ENCODE measurements around the gene NUDT13. TPM values are rescaled to one million over a fixed set of nuclear protein-coding genes. Genes with fewer than 3 reads are reported as not detected.
"Not testable (repeated sequence)": the region's sequence is repeated elsewhere in the genome, so short reads cannot be mapped to it uniquely, and the experiment has no call there.

Gene NUDT13
- total RNA-seq, 1 experiment from 2014 or later: 0.50 TPM

DNA sequence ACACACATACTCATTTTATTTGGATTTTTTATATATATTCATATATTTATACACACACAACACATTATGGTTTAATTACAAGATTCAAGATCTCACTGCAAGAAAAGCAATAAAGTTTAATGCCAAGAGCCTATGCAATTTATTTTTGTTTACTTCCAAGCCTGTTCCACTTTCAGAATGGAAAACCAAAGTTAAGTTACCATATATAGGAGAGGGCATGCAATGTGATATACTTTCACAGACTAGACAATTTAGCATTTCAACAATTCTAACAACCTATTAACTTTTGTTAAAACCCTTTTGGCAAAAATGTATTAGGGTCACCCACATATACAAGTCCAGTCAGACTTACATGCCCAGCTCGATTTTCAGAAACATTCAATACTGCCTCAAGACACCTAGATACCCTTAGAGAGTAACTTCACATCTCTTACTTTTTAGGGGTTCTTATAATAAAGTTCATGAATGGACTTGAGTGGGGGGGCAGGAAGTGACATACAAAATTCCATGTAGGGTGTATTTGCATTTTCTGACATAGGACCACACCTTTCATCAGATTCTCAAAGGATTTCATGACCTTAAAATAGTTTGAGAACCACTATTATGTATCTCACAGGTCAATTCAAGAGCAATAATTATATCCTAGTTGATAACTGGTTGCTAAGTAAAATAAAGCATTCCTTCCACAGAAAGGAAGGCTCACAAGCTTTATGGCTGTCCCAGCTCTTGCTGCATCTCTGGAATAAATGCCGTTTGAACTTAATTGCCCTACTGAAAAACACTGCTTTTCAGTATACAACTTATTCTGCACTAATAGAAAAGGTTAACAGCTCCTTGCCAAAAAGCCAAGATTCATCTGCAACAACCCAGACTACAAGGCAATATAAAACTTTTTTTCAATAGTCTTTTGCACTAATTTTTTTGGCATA is 16.1 kb upstream of the NUDT13 start:
- DNase-seq (ENCODE audit: low read depth in 1 of 2, low spot score in 2 of 2): peak in 1 of 2 experiments; percentile 23
- Histone ChIP-seq H3K4me3 (peak overlapping the region; percentile 65), H3K9me3 (replicated peaks) (no peaks in the 10 kb centered on the region), H3K4me1 (replicated peaks) (peaks cover 7% of the 10 kb centered on the region), H3K27ac (no peak overlapping the region), H3K36me3 (no peaks in the 10 kb centered on the region), H3K27me3 (replicated peaks) (no peaks in the 10 kb centered on the region)

DNA sequence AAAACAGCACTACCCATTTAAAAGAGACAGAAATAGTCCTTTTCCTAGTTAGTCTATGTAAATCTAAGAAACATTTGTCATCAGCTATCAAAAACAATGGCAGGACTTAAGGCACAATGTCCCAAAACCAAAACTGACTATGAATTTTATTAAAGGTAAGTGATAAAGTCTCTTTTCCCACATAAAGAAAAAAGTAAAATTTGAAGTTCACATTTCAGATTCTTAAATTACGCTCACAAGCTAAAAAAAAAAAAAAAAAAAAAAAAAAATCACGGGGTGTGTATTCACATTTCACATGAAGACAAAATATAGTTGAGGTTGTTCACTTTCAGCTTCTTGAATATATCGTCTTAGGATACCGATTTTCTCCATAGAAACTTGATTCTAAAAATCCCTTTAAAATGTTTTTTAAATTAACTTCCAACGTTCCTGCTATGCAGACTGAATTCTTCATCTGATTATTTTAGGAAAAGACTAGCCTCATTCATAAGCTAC is 15.2 kb upstream of the NUDT13 start:
- peaks cover 7% of the 10 kb centered on the region for H3K4me1 ChIP-seq (replicated peaks)
- no peak for DNase-seq (ENCODE audit: low read depth in 1 of 2, low spot score in 2 of 2)
- no peaks in the 10 kb centered on the region for H3K27me3 ChIP-seq (replicated peaks)
- peak overlapping the region; percentile 51 for H3K27ac ChIP-seq
- no peaks in the 10 kb centered on the region for H3K36me3 ChIP-seq
- H3K9me3 ChIP-seq (replicated peaks): no peaks in the 10 kb centered on the region
- H3K4me3 ChIP-seq: peak overlapping the region; percentile 65

DNA sequence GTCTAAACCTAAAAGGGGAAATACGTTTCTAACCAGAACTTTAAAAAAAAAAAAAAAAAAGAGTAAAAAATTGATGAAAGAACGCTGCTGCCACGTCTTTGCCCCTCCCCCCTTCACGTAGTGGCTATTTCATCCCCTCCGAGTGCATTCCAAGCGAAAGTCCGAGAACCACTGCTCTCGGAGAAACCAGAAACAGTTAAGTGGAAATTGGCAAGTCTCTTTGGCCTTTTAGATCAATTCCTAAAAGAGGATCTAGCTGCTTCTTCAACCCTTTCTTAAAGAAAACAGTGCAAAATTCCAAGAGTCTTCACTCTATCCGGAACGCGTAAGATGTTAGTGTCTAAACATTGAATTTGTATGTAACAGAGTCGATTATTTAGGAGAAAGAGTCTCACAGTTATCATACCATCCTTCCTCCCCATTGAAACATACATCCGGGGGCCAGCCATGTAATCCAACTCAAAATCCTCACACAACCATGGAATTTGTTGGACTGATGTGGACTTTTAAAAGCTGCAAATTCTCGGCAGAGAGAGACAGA is 14.7 kb upstream of the NUDT13 start:
- H3K36me3 ChIP-seq: no peaks in the 10 kb centered on the region
- no peaks in the 10 kb centered on the region for H3K27me3 ChIP-seq (replicated peaks)
- peak overlapping the region; percentile 51 for H3K27ac ChIP-seq
- DNase-seq (ENCODE audit: low read depth in 1 of 2, low spot score in 2 of 2): peak; percentile 72 to 76
- H3K4me3 ChIP-seq: peak overlapping the region; percentile 65
- H3K4me1 ChIP-seq (replicated peaks): peaks cover 7% of the 10 kb centered on the region
- no peaks in the 10 kb centered on the region for H3K9me3 ChIP-seq (replicated peaks)

- Histone ChIP-seq H3K4me1 (replicated peaks) (peaks cover 7% of the 10 kb centered on the region), H3K9me3 (replicated peaks) (no peaks in the 10 kb centered on the region), H3K27ac (peak overlapping the region; percentile 51), H3K27me3 (replicated peaks) (no peaks in the 10 kb centered on the region), H3K4me3 (peak overlapping the region; percentile 65), H3K36me3 (no peaks in the 10 kb centered on the region)
- DNase-seq (ENCODE audit: low read depth in 1 of 2, low spot score in 2 of 2): peak; percentile 73 to 81
Observed at GRCh38 chr10:73096041-73096448, 14.2 kb upstream of the NUDT13 start.

DNA sequence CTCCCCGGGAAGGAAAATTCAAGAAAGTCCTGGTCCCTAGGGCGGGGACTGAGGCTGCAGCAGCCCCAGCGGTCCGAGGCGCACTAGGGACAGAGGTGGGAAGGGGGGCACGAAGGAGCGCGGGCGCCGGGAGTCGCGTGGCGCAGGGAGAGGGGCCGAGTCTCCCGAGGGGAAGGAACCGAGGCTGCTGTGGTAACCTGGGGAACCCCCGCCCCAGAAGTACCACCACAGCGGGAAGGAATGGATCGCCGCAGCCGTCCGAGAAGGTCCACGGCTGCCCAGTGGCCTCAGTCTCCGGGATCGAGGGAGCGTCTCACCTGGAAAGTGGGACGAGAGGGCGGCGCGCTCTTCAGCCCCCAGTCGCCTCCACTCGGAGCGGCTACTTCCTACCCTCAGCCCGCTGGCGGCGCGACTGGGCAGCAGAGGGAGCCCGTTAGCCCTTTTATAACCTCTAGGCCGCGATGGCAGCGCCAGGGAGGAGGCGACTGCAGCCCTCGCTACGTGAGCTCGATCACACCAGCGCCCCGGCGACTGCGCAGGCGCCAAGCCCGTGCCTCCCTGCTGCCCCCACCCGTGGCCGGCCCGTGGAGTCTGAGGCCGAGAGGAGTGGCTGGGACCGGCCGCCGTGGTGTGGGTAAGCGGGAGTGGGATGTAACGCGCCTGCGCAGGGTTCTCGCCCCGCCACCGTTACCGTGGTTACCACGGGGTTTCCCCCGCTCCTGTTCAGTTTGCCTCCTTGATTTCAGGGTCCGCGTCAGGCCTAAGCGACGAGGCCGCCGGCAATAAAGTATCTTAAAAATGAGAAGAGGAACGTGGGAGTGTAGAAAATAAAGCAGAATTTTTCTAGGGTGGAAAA is 13.6 kb upstream of the NUDT13 start, which contains the start of gene P4HA1:
P4HA1 (minus strand) TSS at position 418 of the 856 bp plus-strand sequence. CDS start 21,983 bp downstream, outside the sequence.
- H3K36me3 ChIP-seq: no peaks in the 10 kb centered on the region
- peak; percentile 99 for DNase-seq (ENCODE audit: low read depth in 1 of 2, low spot score in 2 of 2)
- H3K27me3 ChIP-seq (replicated peaks): no peaks in the 10 kb centered on the region
- no peaks in the 10 kb centered on the region for H3K9me3 ChIP-seq (replicated peaks)
- H3K4me1 ChIP-seq (replicated peaks): peaks cover 7% of the 10 kb centered on the region
- peak within 1 kb of the TSS; percentile 65 for H3K4me3 ChIP-seq
- H3K27ac ChIP-seq: peak within 1 kb of the TSS; percentile 51

DNA sequence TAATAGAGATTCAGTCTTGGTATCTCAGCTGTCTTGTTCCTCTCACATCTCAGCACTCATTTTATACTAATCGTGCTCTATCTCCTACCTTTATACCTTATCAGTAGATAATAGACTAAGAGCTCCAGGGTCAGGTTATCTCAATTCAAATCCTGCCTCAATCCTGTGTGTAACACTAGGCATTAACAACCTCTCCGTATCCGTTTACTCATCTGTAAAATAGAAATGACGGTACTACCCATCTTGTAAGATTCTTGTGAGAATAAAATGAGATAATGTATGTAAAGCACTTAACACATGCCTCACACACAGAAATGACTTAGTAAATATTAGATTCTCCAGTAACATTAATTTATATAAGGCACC is 13.0 kb upstream of the NUDT13 start:
- H3K4me1 ChIP-seq (replicated peaks): peaks cover 7% of the 10 kb centered on the region
- peak overlapping the region; percentile 51 for H3K27ac ChIP-seq
- H3K27me3 ChIP-seq (replicated peaks): no peaks in the 10 kb centered on the region
- H3K4me3 ChIP-seq: peak overlapping the region; percentile 65
- H3K36me3 ChIP-seq: no peaks in the 10 kb centered on the region
- H3K9me3 ChIP-seq (replicated peaks): no peaks in the 10 kb centered on the region
- no peak for DNase-seq (ENCODE audit: low read depth in 1 of 2, low spot score in 2 of 2)

DNA sequence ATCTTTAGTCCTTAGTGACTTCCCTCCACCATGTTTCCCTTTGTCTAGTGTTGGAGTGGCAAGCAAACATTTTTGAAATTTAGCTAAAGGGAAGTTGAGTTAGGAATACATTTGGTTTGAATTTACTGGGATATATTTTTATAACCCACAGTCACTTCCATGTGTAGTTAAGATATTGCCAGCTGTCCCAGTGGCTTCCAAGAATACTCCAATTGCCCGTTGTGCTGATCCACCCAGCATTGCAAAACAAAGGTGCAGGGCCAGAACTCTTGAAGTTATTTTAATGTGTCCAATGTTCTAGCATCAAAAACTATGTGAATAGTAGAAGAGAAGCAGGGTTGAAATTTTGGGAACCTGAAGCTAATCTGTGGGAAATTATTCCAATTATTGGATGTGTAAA is 11.1 kb upstream of the NUDT13 start:
- no peaks in the 10 kb centered on the region for H3K9me3 ChIP-seq (replicated peaks)
- H3K27ac ChIP-seq: no peak overlapping the region
- H3K27me3 ChIP-seq (replicated peaks): no peaks in the 10 kb centered on the region
- H3K4me1 ChIP-seq (replicated peaks): peaks cover 4% of the 10 kb centered on the region
- H3K4me3 ChIP-seq: no peak overlapping the region
- DNase-seq (ENCODE audit: low read depth in 1 of 2, low spot score in 2 of 2): no peak
- H3K36me3 ChIP-seq: no peaks in the 10 kb centered on the region

DNA sequence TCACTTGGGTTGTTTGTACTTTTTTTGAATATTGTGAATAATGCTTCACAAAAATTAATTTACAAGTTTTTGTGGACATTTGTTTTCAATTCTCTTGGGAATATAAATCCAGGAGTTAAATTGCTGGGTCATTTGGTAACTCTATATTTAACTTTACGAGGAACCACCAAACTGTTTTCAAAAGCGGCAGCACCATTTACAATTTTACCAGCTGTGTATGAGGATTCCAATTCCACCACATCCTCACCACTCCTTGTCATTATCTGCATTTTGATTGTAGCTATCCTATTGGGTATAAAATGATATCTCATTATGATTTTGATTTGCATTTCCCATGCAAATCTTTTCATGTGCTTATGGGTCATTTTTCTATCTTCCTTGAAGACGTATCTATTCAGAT is 4.0 kb upstream of the NUDT13 start:
- Histone ChIP-seq H3K4me1 (replicated peaks) (peaks cover 4% of the 10 kb centered on the region), H3K27ac (no peak overlapping the region), H3K27me3 (replicated peaks) (no peaks in the 10 kb centered on the region), H3K36me3 (peaks cover 7% of the 10 kb centered on the region), H3K9me3 (replicated peaks) (no peaks in the 10 kb centered on the region), H3K4me3 (no peak overlapping the region)
- no peak for DNase-seq (ENCODE audit: low read depth in 1 of 2, low spot score in 2 of 2)

DNA sequence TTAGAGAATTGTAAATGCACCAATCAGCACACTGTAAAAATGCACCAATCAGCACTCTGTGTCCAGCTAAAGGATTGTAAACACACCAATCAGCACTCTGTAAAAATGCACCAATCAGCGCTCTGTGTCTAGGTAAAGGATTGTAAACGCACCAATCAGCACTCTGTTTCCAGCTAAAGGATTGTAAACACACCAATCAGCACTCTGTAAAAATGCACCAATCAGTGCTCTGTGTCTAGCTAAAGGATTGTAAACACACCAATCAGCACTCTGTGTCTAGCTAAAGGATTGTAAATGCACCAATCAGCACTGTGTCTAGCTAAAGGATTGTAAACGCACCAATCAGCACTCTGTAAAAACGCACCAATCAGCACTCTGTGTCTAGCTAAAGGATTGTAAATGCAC is 1.0 kb upstream of the NUDT13 start:
- H3K27me3 ChIP-seq (replicated peaks); H3K4me1 ChIP-seq (replicated peaks); H3K9me3 ChIP-seq (replicated peaks); H3K27ac ChIP-seq; DNase-seq (ENCODE audit: low read depth in 1 of 2, low spot score in 2 of 2); H3K4me3 ChIP-seq: not testable (repeated sequence)
- H3K36me3 ChIP-seq: peaks cover 13% of the 10 kb centered on the region

DNA sequence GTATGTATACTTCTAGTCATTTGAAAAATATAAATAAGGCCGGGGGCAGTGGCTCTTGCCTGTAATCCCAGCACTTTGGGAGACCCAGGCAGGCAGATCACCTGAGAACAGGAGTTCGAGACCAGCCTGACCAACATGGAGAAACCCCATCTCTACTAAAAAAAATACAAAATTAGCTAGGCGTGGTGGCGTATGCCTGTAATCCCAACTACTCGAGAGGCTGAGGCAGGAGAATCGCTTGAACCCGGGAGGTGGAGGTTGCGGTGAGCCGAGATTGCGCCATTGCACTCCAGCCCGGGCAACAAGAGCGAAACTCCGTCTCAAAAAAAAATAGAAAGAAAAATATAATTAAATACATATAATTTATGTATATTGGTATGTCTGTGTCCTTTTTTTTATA is 1.8 kb downstream of the NUDT13 start:
- H3K27ac ChIP-seq; H3K9me3 ChIP-seq (replicated peaks); H3K4me3 ChIP-seq; H3K27me3 ChIP-seq (replicated peaks); H3K4me1 ChIP-seq (replicated peaks); DNase-seq (ENCODE audit: low read depth in 1 of 2, low spot score in 2 of 2): not testable (repeated sequence)
- peaks cover 16% of the 10 kb centered on the region for H3K36me3 ChIP-seq

- Histone ChIP-seq H3K27me3 (replicated peaks) (no peaks in the 10 kb centered on the region), H3K4me3 (no peak overlapping the region), H3K9me3 (replicated peaks) (no peaks in the 10 kb centered on the region), H3K4me1 (replicated peaks) (peaks cover 17% of the 10 kb centered on the region), H3K36me3 (peaks cover 16% of the 10 kb centered on the region), H3K27ac (no peak overlapping the region)
- DNase-seq (ENCODE audit: low read depth in 1 of 2, low spot score in 2 of 2): no peak
Observed at GRCh38 chr10:73113551-73113950, 3.3 kb downstream of the NUDT13 start.

GRCh38 chr10:73116017-73116416 is 5.8 kb downstream of the NUDT13 start:
- H3K36me3 ChIP-seq: peaks cover 16% of the 10 kb centered on the region
- no peak overlapping the region for H3K4me3 ChIP-seq
- H3K27me3 ChIP-seq (replicated peaks): no peaks in the 10 kb centered on the region
- peaks cover 18% of the 10 kb centered on the region for H3K4me1 ChIP-seq (replicated peaks)
- H3K9me3 ChIP-seq (replicated peaks): no peaks in the 10 kb centered on the region
- DNase-seq (ENCODE audit: low read depth in 1 of 2, low spot score in 2 of 2): no peak
- H3K27ac ChIP-seq: no peak overlapping the region

GRCh38 chr10:73117976-73118743 is 7.9 kb downstream of the NUDT13 start:
- no peak overlapping the region for H3K4me3 ChIP-seq
- H3K4me1 ChIP-seq (replicated peaks): peaks cover 11% of the 10 kb centered on the region
- no peak overlapping the region for H3K27ac ChIP-seq
- no peaks in the 10 kb centered on the region for H3K9me3 ChIP-seq (replicated peaks)
- H3K36me3 ChIP-seq: peaks cover 18% of the 10 kb centered on the region
- DNase-seq (ENCODE audit: low read depth in 1 of 2, low spot score in 2 of 2): peak in 1 of 2 experiments; percentile 47
- no peaks in the 10 kb centered on the region for H3K27me3 ChIP-seq (replicated peaks)

Measured in SJSA1 (cell line).